HFF-Myc (cell line): ENCODE data around the gene BZW2.

ENCODE experiments used
- DNase-seq: peaks from one replicate; pipeline ENCODE4 v3.0.0-alpha.2; 2011; ENCODE audit warnings: low read depth; ENCODE audit errors: extremely low read depth
- H3K4me3 ChIP-seq: replicated peaks from 2 replicates; pipeline ENCODE4 v1.5.1; 2011; ENCODE audit warnings: low read depth, mild to moderate bottlenecking, control low read depth, low read length
- TF ChIP-seq, protein P1 (sequence below): IDR thresholded peaks from 2 replicates; pipeline ENCODE4 v1.5.1; 2012; ENCODE audit warnings: mild to moderate bottlenecking, low read depth, low read length, control low read depth; ENCODE audit errors: missing control alignments

Gene BZW2

GRCh38 chr7:16711730-16712129 is 65.7 kb downstream of the BZW2 start:
- no peak for DNase-seq
- H3K4me3 ChIP-seq = no peak overlapping the region
- TF ChIP-seq, protein P1, sequence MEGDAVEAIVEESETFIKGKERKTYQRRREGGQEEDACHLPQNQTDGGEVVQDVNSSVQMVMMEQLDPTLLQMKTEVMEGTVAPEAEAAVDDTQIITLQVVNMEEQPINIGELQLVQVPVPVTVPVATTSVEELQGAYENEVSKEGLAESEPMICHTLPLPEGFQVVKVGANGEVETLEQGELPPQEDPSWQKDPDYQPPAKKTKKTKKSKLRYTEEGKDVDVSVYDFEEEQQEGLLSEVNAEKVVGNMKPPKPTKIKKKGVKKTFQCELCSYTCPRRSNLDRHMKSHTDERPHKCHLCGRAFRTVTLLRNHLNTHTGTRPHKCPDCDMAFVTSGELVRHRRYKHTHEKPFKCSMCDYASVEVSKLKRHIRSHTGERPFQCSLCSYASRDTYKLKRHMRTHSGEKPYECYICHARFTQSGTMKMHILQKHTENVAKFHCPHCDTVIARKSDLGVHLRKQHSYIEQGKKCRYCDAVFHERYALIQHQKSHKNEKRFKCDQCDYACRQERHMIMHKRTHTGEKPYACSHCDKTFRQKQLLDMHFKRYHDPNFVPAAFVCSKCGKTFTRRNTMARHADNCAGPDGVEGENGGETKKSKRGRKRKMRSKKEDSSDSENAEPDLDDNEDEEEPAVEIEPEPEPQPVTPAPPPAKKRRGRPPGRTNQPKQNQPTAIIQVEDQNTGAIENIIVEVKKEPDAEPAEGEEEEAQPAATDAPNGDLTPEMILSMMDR = no peak

GRCh38 chr7:16712916-16713315 is 66.9 kb downstream of the BZW2 start:
- TF ChIP-seq, protein P1 = no peak
- H3K4me3 ChIP-seq = no peak overlapping the region
- no peak for DNase-seq

GRCh38 chr7:16715928-16716327 is 69.9 kb downstream of the BZW2 start:
- TF ChIP-seq, protein P1 = no peak
- no peak overlapping the region for H3K4me3 ChIP-seq
- no peak for DNase-seq

DNA sequence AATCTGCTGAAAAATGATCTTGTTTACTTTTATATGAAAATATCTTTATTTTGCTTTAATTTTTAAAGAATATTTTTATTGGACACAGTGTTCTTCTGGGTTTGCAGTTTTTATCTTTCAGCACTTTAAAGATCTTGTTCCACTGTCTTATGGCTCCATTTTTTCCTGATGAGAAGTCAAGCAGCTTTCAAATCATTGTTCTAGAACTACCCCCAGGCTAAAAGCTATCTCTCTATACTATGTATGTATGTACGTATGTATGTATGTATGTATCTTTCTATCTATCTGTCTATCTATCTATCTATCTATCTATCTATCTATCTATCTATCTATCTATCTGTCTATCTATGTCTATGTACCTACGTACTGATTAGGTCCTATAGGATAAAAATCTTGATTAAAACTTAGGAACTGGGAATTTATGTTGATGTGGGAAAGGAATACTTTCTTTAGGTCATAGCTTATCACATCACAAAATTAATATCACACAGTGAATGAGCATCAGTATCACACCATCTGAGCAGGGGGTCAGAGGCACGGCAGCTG is 72.2 kb downstream of the BZW2 start:
- no peak for DNase-seq
- TF ChIP-seq, protein P1 = no peak
- no peak overlapping the region for H3K4me3 ChIP-seq

GRCh38 chr7:16719699-16720098 is 73.7 kb downstream of the BZW2 start:
- DNase-seq = no peak
- TF ChIP-seq, protein P1 = no peak
- no peak overlapping the region for H3K4me3 ChIP-seq

- TF ChIP-seq, protein P1 = no peak
- no peak for DNase-seq
- no peak overlapping the region for H3K4me3 ChIP-seq
Observed at GRCh38 chr7:16721541-16721940, 75.6 kb downstream of the BZW2 start.

DNA sequence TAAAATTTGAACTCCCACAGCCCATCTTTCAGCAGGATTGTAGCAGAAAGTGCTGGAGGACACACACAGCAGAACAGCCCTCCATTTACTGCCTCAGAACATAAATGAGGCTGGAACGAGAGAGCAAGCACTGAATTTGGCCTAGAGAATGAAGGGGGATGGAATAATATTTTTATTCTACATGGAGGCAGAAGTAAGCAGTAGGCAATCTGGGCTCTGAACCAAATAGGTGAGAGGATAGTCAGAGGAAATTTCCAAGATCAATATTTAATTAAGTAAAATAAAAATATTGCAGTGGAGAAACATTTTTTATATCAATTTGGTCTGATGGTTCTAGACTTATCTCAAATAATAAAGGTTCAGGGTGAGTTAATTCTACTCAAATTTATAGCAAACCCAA is 78.4 kb downstream of the BZW2 start:
- H3K4me3 ChIP-seq = no peak overlapping the region
- DNase-seq = no peak
- TF ChIP-seq, protein P1 = no peak
